HG03571 (cell line): ENCODE data around the gene FITM2.

Experiments used
- ATAC-seq: cut with Tn5 transposase; IDR thresholded peaks from one replicate; pipeline ENCODE4 v1.9.1; 2021; ENCODE audit not compliant: unreplicated experiment

FITM2 gene

DNA sequence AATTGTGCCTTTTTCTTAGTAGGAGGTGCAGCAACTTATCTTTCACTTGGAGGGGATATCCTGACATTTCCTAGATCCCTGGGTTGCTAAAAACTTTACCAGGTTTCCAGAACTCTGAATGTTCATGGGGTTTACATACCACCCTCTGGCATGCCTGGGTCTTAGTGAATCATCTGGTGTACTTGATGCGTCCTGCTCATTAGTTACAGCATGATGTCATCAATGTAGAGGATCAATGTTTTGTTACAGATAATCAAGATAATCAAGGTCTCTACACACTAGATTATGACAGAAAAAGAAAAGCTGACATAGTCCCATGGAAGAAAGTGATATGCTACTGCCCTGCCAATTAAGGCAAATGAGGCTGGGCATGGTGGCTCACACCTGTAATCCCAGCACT, 27.0 kb downstream of the FITM2 start:
- no peak for ATAC-seq

DNA sequence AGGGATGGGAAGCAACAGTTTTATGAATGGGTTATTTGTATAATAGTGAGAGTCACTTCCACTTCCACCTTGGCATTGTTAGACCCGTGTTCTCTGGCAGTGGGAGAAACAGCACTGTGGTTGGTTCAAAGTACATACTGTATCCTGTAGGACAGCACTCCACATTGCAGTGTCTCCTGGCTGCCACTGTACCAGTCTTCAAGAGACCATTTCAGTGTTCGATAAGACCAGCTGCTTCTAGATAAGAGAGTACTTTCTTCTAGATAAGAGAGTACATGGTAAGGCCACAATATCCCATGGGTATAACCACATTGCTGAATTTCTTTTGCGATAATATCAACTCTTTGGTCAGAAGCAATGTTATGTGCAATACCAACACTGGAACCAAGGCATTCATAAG, 28.8 kb downstream of the FITM2 start:
- ATAC-seq: no peak

DNA sequence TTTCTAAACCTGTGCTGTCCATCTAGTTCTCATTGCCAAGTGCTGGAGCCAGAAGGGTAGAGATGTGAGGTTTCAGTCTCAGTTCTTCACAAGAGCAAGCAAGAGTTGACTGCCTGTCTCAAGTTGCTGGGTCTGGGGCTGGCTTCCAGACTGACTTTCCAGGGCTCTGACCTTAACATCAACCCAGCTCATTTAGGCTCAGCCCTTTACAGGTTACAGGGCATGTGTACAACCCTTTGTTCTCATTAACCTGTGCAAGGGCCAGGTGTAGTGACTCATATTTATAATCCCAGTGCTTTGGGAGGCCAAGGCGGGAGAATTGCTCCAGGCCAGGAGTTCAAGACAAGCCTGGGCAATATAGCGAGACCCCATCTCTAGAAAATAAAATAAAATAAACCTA, 30.6 kb downstream of the FITM2 start:
- ATAC-seq: no peak

DNA sequence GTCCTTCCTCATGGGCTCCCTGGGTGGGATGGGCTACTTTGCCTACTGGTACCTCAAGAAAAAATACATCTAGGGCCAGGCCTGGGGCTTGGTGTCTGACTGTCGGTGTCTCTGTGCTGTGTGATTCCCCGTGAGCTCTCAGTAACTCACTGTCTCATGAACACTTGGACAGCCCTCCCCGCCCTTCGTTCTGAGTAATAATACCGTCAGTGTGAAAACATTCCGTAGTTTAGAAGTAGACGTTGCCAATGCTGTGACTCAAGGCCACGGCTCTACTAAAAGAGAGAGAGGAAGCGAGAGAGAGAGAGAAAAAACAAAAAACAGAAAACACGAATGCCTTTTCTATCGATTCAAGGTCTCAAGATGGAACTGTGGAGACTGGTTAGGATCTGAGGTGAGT, 31.8 kb downstream of the FITM2 start:
- ATAC-seq: no peak

DNA sequence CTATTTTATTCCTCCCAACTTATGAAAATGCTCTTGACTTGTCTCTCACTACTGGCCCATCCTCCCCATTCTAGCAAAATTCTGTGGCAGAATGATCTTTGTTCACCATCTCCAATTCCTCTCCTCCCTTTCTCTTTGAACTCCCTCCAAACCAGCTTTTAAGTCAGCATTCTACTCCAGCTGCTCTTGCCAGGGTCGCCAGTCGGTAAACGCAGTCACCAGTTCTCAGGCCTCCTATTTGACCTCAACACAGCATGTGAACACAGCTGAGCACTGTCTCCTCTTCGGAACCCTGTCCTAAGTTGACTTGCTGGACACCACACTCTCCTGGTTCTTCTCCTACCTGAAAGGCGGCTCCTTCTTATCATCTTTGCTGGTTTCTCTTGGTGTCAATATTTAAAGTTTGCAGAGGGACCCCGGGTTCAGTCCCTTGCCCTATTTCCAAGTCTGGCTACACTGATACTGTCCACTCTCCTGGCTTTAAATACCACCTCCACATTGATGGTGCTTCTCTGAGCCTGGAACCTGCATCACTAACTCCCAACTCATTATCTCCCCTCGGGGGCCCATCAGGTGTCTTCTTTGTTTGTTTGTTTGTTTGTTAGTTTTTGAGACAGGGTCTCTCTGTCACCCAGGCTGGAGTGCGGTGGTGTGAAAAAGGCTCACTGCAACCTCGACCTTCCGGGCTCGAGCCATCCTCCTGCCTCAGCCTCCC, 36.5 kb downstream of the FITM2 start:
- ATAC-seq: no peak

DNA sequence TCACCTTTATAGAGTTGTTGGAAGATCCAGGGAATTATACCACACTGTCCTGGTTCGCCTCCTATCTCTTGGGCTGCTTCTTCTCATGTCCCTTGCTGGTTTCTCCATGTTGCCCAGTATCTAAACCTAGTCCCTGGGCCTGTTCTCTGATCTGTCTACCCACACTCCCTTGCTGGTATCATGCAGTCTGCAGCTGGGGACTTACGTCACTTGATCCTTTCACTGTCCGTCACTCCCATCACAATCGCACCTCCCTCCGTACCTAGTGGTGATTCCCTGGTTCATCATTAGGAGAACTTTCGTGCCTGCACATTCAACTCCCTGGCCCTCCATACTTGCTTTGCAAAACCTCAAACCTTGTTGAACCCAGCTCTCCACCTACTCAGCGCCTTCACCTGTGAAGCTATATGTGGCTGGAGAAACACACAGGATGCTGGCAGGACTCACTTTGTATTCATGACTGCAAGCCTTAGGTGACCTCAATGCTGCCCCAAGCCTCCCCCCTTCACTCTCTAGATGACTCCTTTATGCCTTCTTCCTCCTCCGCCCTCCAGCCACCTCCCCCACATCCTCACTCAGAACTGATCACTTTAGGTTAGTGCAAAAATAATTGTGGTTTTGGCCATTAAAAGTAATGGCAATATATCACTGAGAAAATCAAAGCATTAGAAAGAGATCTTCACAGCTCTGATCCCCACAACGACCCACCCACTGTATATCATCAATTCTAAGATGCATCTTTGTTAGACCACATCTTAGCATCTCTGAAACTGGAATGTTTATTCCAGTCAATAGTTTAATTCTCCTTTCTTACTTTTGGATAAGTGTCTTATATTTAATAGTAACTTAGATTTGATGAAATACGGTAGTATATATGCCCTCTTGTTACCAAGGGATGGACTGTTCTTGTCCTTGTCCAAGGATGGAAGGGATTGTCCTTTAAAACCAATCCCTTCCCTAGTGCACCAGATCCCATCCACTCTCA, 37.5 kb downstream of the FITM2 start:
- ATAC-seq: no peak

DNA sequence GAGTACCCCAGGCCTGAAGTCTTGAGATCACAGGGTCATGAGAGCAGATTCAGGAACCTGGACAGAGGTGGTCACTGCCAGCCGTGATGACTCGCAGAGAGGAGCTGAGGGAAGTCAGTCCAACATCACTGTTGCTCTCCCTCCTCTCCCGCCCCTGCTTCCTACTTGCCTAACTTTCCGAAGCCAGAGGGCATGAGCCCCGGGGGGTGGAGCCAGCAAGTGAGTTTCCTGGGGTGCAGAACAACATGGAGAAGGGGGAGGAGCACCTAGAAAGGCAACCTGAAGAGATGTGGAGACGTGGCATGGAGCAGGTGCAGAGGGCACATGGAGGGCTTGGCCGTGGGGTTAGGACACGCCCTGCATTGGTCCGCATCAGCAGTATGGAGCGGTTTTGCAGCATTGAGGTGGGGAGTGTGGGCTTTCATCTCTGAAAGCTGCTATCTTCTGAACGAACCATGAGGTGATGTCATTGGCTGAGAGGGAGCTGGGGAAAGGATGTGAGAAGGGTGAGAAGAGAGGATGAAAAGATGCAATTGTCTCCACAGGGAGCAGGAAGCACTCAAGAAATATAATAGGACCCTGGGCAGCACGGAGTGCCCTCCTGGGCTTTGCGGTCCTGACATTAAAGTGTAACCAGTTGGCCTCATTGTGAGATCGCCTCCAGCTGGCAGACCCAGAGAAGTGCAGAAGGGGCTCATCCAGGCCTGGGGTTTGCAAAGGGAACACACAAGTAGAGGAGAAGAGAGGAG, 38.9 kb downstream of the FITM2 start:
- no peak for ATAC-seq

DNA sequence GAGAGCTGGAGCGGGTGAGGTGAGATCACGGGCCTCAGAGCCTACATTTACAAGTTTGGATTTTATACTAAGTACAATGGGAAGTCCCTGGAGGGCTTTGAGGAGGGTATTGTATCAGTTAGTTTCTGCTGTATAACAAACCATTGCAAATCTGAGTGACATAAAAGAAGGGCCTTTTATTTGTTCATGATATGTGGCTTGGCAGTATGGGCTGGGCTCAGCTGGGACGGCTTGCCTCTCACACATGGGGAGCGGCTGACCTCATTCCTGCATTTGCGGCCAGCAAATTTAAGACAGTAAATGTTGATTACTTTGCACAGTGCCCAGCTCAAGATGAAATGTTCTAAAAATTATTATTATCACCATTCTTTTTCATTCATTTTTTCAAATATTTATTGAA, 42.2 kb downstream of the FITM2 start:
- ATAC-seq: no peak

DNA sequence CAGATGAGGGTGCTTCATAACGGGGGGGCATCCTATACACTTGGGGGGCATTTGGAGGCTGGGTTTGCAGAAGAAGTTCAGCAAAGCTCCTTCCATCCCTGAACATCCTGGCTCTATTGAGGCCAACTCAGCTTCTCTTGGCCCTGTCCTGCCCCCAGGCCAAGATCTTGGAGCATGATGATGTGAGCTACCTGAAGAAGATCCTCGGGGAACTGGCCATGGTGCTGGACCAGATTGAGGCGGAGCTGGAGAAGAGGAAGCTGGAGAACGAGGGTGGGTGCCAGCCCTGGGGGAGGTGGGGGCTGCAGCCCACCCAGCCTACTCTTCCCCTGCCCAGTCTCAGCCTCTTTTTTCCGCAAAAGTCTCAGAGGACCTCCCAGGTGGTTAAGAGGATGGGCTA, 46.7 kb downstream of the FITM2 start:
- ATAC-seq: no peak

DNA sequence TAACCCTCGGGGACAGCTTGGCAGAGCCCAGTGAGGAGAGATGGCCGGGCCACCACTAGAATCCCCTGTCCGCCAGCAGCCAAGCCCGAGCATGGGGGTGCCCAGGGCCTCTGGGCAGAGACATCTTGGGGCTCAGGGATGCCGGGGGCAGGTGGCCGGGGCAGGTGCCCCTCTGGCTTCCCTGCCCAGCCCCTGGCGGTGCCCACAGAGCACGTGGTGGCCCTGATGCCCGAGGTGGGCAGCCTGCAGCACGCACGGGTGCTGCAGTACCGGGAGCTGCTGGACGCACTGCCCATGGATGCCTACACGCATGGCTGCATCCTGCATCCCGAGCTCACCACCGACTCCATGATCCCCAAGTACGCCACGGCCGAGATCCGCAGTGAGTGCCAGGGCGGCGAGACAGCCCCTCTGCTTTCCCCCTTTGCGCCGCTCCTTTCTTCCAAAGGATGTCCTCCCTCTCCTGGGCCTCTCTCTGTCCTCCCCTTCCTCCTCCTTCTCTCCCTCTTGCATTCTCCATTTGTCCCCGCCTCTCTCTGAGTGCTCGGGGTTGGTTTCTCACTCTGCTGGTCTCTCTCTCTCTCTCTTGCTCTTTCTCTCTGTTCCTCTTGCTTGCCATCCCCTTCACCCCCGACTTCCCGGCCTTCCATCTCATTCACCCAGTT, 52.6 kb downstream of the FITM2 start:
- ATAC-seq: no peak

DNA sequence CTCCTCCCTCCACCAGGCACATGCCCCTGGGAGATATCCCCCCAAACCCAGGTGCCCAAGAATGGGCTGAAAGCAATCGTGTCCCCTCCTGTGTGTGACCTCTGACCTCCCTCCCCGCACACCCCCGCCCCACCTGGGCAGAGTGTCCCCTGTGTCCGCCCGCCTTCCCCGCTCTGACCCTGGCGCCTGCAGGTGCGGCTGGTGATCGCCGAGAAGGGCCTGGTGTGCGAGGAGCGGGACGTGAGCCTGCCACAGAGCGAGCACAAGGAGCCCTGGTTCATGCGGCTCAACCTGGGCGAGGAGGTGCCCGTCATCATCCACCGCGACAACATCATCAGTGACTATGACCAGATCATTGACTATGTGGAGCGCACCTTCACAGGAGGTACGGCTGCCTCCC, 54.0 kb downstream of the FITM2 start:
- no peak for ATAC-seq

DNA sequence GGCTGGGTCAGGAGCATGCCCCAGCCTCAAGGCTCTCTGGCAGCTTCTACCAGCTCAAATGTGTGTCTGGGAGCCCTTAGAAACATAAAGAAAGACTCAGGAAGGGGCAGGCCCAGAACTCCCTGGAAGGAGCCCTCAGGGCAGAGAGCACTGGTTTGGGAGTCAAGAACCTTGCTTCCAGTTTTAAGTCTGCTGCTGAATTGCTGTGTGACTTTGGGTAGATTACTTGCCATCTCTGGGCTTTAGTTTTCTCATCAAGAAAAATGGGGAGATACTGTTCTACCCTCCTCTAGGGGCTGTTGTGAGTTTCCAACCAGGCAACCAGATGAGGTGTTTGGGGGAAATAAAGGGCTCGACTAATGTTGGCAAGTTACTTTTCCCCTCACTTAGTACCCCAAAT, 55.1 kb downstream of the FITM2 start:
- ATAC-seq: no peak

DNA sequence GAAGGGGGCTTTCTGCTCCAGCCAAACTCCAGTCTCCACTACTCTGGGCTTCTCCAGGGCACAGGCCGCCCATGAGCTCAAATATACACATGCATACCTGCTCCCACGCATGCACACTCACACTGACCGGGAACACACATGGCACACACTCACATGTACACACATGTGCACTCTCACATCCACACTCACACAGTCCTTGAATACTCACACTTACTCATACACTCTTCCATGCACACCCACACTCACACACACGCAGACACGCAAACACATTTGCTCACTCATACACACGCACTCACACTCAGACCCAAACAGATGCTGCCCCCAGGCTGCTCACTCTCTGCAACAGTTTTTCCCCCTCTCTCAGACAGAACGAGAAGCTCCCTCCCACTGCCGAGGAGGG, 56.9 kb downstream of the FITM2 start:
- no peak for ATAC-seq

DNA sequence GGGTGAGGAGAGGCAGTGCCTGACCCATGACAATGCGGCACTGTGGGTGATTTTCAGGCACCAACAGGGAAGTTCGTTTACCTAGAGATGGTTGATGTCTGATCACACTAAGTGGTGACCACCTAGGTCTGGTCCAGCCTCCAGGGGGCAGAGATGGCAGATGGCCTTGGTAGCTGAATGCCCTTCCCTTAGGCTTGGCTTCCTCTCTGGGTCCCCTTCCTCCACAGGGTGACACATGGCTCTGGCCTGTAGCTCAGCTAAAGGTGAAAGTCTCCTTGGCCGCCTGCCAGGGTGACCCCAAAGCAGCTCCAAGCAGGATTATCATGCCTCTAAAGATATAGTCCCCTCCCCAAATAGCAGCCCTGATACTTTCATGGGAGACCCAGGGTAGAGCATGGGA, 57.5 kb downstream of the FITM2 start:
- no peak for ATAC-seq
